ENCODE results near the gene ZNF678. TPM values are rescaled to one million over a fixed set of nuclear protein-coding genes. Genes with fewer than 3 reads are reported as not detected.

Gene ZNF678
- total and polyA plus RNA-seq, 2 of the 4 experiments (the other 2 are of a cell fraction), result 1.3 to 4.8 TPM

DNA sequence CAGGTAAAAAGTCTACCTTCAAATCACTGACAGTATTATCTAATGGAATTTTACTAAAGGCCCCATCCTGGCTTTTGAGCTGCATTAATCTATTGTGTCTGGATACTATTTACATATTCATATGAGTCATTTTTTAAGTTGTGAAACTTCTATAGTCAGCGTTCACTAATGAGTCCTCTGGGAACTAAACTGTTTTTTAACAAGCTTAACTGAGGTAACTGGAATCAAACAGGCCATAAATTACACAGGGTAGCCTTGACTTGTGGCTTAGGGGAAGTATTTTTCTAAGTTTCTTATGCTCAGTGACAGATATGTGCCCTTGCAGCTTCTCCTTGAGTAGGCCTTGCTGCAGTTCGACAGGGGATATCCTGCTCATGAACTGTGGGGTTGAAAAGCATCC lies 102.9 kb downstream of the ZNF678 start:
- Histone ChIP-seq H3K56ac (ENCODE audit: extremely low read depth, insufficient read depth, low read length) (no peak overlapping the region), H2BK20ac (ENCODE audit: low read depth, low read length) (no peak overlapping the region), H2AK9ac (replicated peaks; ENCODE audit: low read depth, low read length, poor library complexity) (no peak overlapping the region), H3K9ac (ENCODE audit: low read depth, low read length) (no peak overlapping the region), H2AK5ac (ENCODE audit: low read depth, low read length) (no peak overlapping the region), H3K18ac (ENCODE audit: low read depth, low read length) (no peak overlapping the region), H4K5ac (ENCODE audit: low read depth, low read length) (no peak overlapping the region), H3K36me3 (ENCODE audit: control insufficient read depth, insufficient read depth, low read length) (no peaks in the 10 kb centered on the region), H3K27ac (ENCODE audit: insufficient read depth, low read length) (no peak overlapping the region), H2BK120ac (ENCODE audit: low read depth, low read length) (no peak overlapping the region), H3K9me3 (ENCODE audit: control insufficient read depth, insufficient read depth, low read length) (peaks cover 56% of the 10 kb centered on the region), H3K79me1 (ENCODE audit: low read depth in 1 of 2, low read length in 2 of 2) (no peaks in the 10 kb centered on the region), H3K9me1 (ENCODE audit: insufficient read depth, low read length) (no peaks in the 10 kb centered on the region), H3K4me3 (ENCODE audit: insufficient read depth, low read depth, low read length) (no peak overlapping the region), H3K27me3 (ENCODE audit: control insufficient read depth, insufficient read depth, low read length) (no peaks in the 10 kb centered on the region), H2AFZ (replicated peaks; ENCODE audit: low read length, poor library complexity) (no peak overlapping the region), H4K20me1 (ENCODE audit: insufficient read depth, low read length) (no peaks in the 10 kb centered on the region), H4K91ac (ENCODE audit: insufficient read depth, low read depth, low read length) (no peak overlapping the region), H4K8ac (ENCODE audit: low read depth in 2 of 2, low read length in 2 of 2) (no peak overlapping the region), H3K4me2 (ENCODE audit: low read depth, low read length) (no peak overlapping the region), H3K14ac (replicated peaks; ENCODE audit: low read depth, low read length) (no peak overlapping the region), H3K4ac (ENCODE audit: low read depth, low read length) (no peak overlapping the region), H3K23ac (ENCODE audit: low read depth, low read length) (no peak overlapping the region), H2BK15ac (ENCODE audit: low read depth, low read length) (no peak overlapping the region), H2BK5ac (ENCODE audit: low read depth, low read length, poor library complexity, severe bottlenecking) (no peak overlapping the region), H3K4me1 (ENCODE audit: control insufficient read depth, insufficient read depth, low read length) (no peaks in the 10 kb centered on the region)
- TF ChIP-seq RAD21 (IDR thresholded peaks at IDR 0.05; ENCODE audit: low read length) (no peak), MAFK (IDR thresholded peaks at IDR 0.05; ENCODE audit: low read depth, low read length) (no peak), CEBPB (IDR thresholded peaks at IDR 0.05; ENCODE audit: low read depth, low read length) (no peak), RFX5 (IDR thresholded peaks at IDR 0.05; ENCODE audit: low read depth, low read length) (no peak), RCOR1 (IDR thresholded peaks at IDR 0.05; ENCODE audit: insufficient replicate concordance, low read length) (no peak), SMC3 (IDR thresholded peaks at IDR 0.05; ENCODE audit: low read depth, low read length) (no peak), POLR2A (IDR thresholded peaks at IDR 0.05; ENCODE audit: low read depth, low read length) (no peak)
- TF ChIP-seq, protein P1, sequence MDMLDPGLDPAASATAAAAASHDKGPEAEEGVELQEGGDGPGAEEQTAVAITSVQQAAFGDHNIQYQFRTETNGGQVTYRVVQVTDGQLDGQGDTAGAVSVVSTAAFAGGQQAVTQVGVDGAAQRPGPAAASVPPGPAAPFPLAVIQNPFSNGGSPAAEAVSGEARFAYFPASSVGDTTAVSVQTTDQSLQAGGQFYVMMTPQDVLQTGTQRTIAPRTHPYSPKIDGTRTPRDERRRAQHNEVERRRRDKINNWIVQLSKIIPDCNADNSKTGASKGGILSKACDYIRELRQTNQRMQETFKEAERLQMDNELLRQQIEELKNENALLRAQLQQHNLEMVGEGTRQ (IDR thresholded peaks at IDR 0.05; ENCODE audit: low read depth, low read length), result no peak
- TF ChIP-seq, protein P2, sequence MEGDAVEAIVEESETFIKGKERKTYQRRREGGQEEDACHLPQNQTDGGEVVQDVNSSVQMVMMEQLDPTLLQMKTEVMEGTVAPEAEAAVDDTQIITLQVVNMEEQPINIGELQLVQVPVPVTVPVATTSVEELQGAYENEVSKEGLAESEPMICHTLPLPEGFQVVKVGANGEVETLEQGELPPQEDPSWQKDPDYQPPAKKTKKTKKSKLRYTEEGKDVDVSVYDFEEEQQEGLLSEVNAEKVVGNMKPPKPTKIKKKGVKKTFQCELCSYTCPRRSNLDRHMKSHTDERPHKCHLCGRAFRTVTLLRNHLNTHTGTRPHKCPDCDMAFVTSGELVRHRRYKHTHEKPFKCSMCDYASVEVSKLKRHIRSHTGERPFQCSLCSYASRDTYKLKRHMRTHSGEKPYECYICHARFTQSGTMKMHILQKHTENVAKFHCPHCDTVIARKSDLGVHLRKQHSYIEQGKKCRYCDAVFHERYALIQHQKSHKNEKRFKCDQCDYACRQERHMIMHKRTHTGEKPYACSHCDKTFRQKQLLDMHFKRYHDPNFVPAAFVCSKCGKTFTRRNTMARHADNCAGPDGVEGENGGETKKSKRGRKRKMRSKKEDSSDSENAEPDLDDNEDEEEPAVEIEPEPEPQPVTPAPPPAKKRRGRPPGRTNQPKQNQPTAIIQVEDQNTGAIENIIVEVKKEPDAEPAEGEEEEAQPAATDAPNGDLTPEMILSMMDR (conservative IDR thresholded peaks at IDR 0.05; ENCODE audit: low read depth, low read length), result no peak
- intact Hi-C loops (cut with micrococcal nuclease) (no loop called here), in situ Hi-C loops (cut with MboI; ENCODE audit: low sequenced_read_pairs) (no loop called here), dilution Hi-C loops (cut with HindIII; ENCODE audit: low sequenced_read_pairs, unreplicated experiment) (no loop called here)
- WGBS, 2 experiments (ENCODE audit: extremely low coverage in 2 of 2, insufficient read length in 1 of 2), result no CpG with 5 or more reads among the region's 2 CpGs
- no TSS peak for BruUV-seq (replicated peaks)
- ChIA-PET CTCF (no interaction called here), POLR2A (ENCODE audit: unreplicated experiment) (no interaction called here)
- DNase-seq, result no peak
- ATAC-seq (ENCODE audit: low read depth), result no peak
